ENCODE results near the gene PIK3R2. TPM values are rescaled to one million over a fixed set of nuclear protein-coding genes. Genes with fewer than 3 reads are reported as not detected.
A peak's percentile ranks its signal among the peaks of the same experiment; 100 is the strongest.

The PIK3R2 gene
- total RNA-seq, 1 donor from 2014 or later: 11.5 TPM

GRCh38 chr19:18137242-18137641 lies 15.7 kb upstream of the PIK3R2 start:
- Histone ChIP-seq H3K4me1 (ENCODE audit: control insufficient read depth in 3 of 3, insufficient read depth in 3 of 3, low read length in 3 of 3) (no peaks in the 10 kb centered on the region), H3K36me3 (ENCODE audit: control insufficient read depth in 3 of 3, insufficient read depth in 3 of 3, low read length in 3 of 3) (peaks cover 4 to 44% (median 8%) of the 10 kb centered on the region in 3 donors), H3K4me3 (ENCODE audit: low read length in 3 of 3) (no peak overlapping the region), H3K27ac (ENCODE audit: low read depth, low read length) (no peak overlapping the region), H3K27me3 (ENCODE audit: control insufficient read depth in 3 of 3, insufficient read depth in 3 of 3, low read length in 3 of 3) (no peaks in the 10 kb centered on the region), H3K9ac (ENCODE audit: low read depth in 1 of 3, low read length in 3 of 3) (no peak overlapping the region), H3K9me3 (ENCODE audit: control insufficient read depth in 3 of 3, low read length in 3 of 3) (no peaks in the 10 kb centered on the region)

DNA sequence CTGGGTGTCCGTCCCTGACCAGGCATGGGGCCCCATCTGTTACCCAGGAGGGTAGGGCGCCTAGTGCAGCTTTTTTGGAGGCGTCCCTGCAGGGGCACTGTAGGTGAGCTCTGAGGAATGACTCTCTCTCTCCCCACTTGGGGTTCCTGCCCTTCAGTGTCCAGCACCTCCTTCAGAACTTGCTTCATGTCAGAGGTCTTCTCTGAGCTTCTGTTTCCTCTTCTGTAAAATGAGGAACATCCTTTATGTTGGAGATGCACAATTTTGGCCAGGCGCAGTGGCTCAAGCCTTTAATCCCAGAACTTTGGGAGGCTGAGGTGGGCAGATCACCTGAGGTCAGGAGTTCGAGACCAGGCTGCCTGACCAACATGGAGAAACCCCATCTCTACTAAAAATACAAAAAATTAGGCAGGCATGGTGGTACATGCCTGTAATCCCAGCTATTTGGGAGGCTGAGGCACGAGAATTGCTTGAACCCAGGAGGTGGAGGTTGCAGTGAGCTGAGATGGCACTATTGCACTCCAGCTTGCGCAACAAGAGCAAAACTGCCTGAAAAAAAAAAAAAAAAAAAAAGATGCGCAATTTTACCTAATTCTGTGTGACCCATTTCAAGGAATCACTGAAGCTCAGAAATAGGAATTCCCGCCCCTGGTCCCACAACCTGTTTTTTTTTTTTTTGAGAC lies 15.2 kb upstream of the PIK3R2 start:
- Histone ChIP-seq H3K4me3 (ENCODE audit: low read length in 3 of 3) (no peak overlapping the region), H3K9me3 (ENCODE audit: control insufficient read depth in 3 of 3, low read length in 3 of 3) (no peaks in the 10 kb centered on the region), H3K4me1 (ENCODE audit: control insufficient read depth in 3 of 3, insufficient read depth in 3 of 3, low read length in 3 of 3) (no peaks in the 10 kb centered on the region), H3K27me3 (ENCODE audit: control insufficient read depth in 3 of 3, insufficient read depth in 3 of 3, low read length in 3 of 3) (no peaks in the 10 kb centered on the region), H3K27ac (ENCODE audit: low read depth, low read length) (no peak overlapping the region), H3K9ac (ENCODE audit: low read depth in 1 of 3, low read length in 3 of 3) (no peak overlapping the region), H3K36me3 (ENCODE audit: control insufficient read depth in 3 of 3, insufficient read depth in 3 of 3, low read length in 3 of 3) (peaks cover 4 to 41% (median 5%) of the 10 kb centered on the region in 3 donors)

DNA sequence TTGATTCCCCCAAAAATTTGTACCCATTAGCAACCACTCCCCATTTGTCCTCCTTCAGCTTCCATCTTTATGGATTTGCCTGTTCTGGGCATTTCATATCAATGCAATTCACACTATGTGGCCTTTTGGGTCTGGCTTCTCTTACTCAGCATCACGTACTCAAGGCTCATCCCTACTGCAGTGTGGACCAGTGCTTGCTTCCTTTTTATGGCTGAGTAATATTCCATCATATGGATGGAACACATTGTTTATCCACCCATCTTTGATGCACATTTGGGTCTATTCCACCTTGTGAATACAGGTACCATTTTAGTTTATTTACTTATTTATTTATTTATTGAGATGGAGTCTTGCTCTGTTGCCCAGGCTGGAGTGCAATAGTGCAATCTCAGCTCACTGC lies 12.5 kb upstream of the PIK3R2 start:
- no peak overlapping the region for H3K4me3 ChIP-seq (ENCODE audit: low read length in 3 of 3)

GRCh38 chr19:18141031-18141430 lies 11.9 kb upstream of the PIK3R2 start:
- H3K27ac ChIP-seq (ENCODE audit: low read depth, low read length): no peak overlapping the region
- no peak overlapping the region for H3K9ac ChIP-seq (ENCODE audit: low read depth in 1 of 3, low read length in 3 of 3)
- no peaks in the 10 kb centered on the region for H3K9me3 ChIP-seq (ENCODE audit: control insufficient read depth in 3 of 3, low read length in 3 of 3)
- H3K27me3 ChIP-seq (ENCODE audit: control insufficient read depth in 3 of 3, insufficient read depth in 3 of 3, low read length in 3 of 3): no peaks in the 10 kb centered on the region
- H3K4me3 ChIP-seq (ENCODE audit: low read length in 3 of 3): no peak overlapping the region
- peaks cover 10 to 50% (median 14%) of the 10 kb centered on the region in 3 donors for H3K36me3 ChIP-seq (ENCODE audit: control insufficient read depth in 3 of 3, insufficient read depth in 3 of 3, low read length in 3 of 3)
- H3K4me1 ChIP-seq (ENCODE audit: control insufficient read depth in 3 of 3, insufficient read depth in 3 of 3, low read length in 3 of 3): no peaks in the 10 kb centered on the region

More for the DNA sequence above, 12.5 kb upstream of the PIK3R2 start:
- Histone ChIP-seq H3K9ac (ENCODE audit: low read depth in 1 of 3, low read length in 3 of 3) (no peak overlapping the region), H3K36me3 (ENCODE audit: control insufficient read depth in 3 of 3, insufficient read depth in 3 of 3, low read length in 3 of 3) (peaks cover 9 to 50% (median 14%) of the 10 kb centered on the region in 3 donors), H3K27me3 (ENCODE audit: control insufficient read depth in 3 of 3, insufficient read depth in 3 of 3, low read length in 3 of 3) (no peaks in the 10 kb centered on the region), H3K9me3 (ENCODE audit: control insufficient read depth in 3 of 3, low read length in 3 of 3) (no peaks in the 10 kb centered on the region), H3K27ac (ENCODE audit: low read depth, low read length) (no peak overlapping the region), H3K4me1 (ENCODE audit: control insufficient read depth in 3 of 3, insufficient read depth in 3 of 3, low read length in 3 of 3) (no peaks in the 10 kb centered on the region)

- H3K36me3 ChIP-seq (ENCODE audit: control insufficient read depth in 3 of 3, insufficient read depth in 3 of 3, low read length in 3 of 3): peaks cover 10 to 44% (median 14%) of the 10 kb centered on the region in 3 donors
These were observed 9.1 kb upstream of the PIK3R2 start for GRCh38 chr19:18143902-18144301.

GRCh38 chr19:18144361-18144760 lies 8.6 kb upstream of the PIK3R2 start:
- H3K4me1 ChIP-seq (ENCODE audit: control insufficient read depth in 3 of 3, insufficient read depth in 3 of 3, low read length in 3 of 3): peaks cover 0 to under 1% (median under 1%) of the 10 kb centered on the region in 3 donors
- no peak overlapping the region for H3K27ac ChIP-seq (ENCODE audit: low read depth, low read length)
- H3K9ac ChIP-seq (ENCODE audit: low read depth in 1 of 3, low read length in 3 of 3): no peak overlapping the region
- H3K4me3 ChIP-seq (ENCODE audit: low read length in 3 of 3): no peak overlapping the region
- no peaks in the 10 kb centered on the region for H3K9me3 ChIP-seq (ENCODE audit: control insufficient read depth in 3 of 3, low read length in 3 of 3)
- no peaks in the 10 kb centered on the region for H3K27me3 ChIP-seq (ENCODE audit: control insufficient read depth in 3 of 3, insufficient read depth in 3 of 3, low read length in 3 of 3)
- peaks cover 10 to 42% (median 14%) of the 10 kb centered on the region in 3 donors for H3K36me3 ChIP-seq (ENCODE audit: control insufficient read depth in 3 of 3, insufficient read depth in 3 of 3, low read length in 3 of 3)

More at GRCh38 chr19:18143902-18144301, 9.1 kb upstream of the PIK3R2 start:
- Histone ChIP-seq H3K9me3 (ENCODE audit: control insufficient read depth in 3 of 3, low read length in 3 of 3) (no peaks in the 10 kb centered on the region), H3K4me3 (ENCODE audit: low read length in 3 of 3) (no peak overlapping the region), H3K27ac (ENCODE audit: low read depth, low read length) (no peak overlapping the region), H3K27me3 (ENCODE audit: control insufficient read depth in 3 of 3, insufficient read depth in 3 of 3, low read length in 3 of 3) (no peaks in the 10 kb centered on the region), H3K9ac (ENCODE audit: low read depth in 1 of 3, low read length in 3 of 3) (no peak overlapping the region), H3K4me1 (ENCODE audit: control insufficient read depth in 3 of 3, insufficient read depth in 3 of 3, low read length in 3 of 3) (no peaks in the 10 kb centered on the region)

GRCh38 chr19:18144906-18145305 lies 8.1 kb upstream of the PIK3R2 start:
- Histone ChIP-seq H3K4me1 (ENCODE audit: control insufficient read depth in 3 of 3, insufficient read depth in 3 of 3, low read length in 3 of 3) (peaks cover 0 to 4% (median 4%) of the 10 kb centered on the region in 3 donors), H3K4me3 (ENCODE audit: low read length in 3 of 3) (no peak overlapping the region), H3K9ac (ENCODE audit: low read depth in 1 of 3, low read length in 3 of 3) (no peak overlapping the region), H3K27ac (ENCODE audit: low read depth, low read length) (no peak overlapping the region), H3K27me3 (ENCODE audit: control insufficient read depth in 3 of 3, insufficient read depth in 3 of 3, low read length in 3 of 3) (no peaks in the 10 kb centered on the region), H3K9me3 (ENCODE audit: control insufficient read depth in 3 of 3, low read length in 3 of 3) (no peaks in the 10 kb centered on the region), H3K36me3 (ENCODE audit: control insufficient read depth in 3 of 3, insufficient read depth in 3 of 3, low read length in 3 of 3) (peaks cover 10 to 42% (median 14%) of the 10 kb centered on the region in 3 donors)

DNA sequence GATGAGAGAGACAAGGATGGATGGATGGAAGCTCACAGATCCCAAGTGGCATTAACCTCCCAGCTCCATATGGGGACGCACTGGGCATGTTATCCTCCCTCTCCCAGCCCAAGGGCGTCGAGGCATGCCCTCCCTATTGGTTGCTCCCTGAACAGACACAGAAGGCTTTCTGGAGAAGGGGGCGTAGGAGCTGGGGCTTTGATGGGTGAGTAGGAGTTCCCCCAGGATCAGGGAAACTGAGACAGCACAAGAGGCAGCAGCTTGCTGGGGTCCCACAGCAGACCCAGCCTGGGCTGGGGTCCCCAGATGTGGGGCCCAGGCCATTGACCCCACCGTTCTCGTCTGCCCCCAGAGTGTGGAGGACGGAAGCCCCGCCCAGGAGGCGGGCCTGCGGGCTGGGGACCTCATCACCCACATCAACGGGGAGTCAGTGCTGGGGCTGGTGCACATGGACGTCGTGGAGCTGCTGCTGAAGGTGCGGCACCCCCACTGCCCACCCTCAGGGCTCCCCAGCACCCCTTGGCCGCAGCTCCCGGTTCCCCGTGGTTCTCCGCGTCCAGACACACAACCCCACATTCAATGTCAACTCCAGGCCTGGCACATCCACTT lies 7.5 kb upstream of the PIK3R2 start:
- Histone ChIP-seq H3K4me1 (ENCODE audit: control insufficient read depth in 3 of 3, insufficient read depth in 3 of 3, low read length in 3 of 3) (peaks cover under 1 to 4% (median 4%) of the 10 kb centered on the region in 3 donors), H3K4me3 (ENCODE audit: low read length in 3 of 3) (no peak overlapping the region), H3K9me3 (ENCODE audit: control insufficient read depth in 3 of 3, low read length in 3 of 3) (no peaks in the 10 kb centered on the region), H3K27me3 (ENCODE audit: control insufficient read depth in 3 of 3, insufficient read depth in 3 of 3, low read length in 3 of 3) (no peaks in the 10 kb centered on the region), H3K27ac (ENCODE audit: low read depth, low read length) (no peak overlapping the region), H3K36me3 (ENCODE audit: control insufficient read depth in 3 of 3, insufficient read depth in 3 of 3, low read length in 3 of 3) (peaks cover 10 to 39% (median 14%) of the 10 kb centered on the region in 3 donors), H3K9ac (ENCODE audit: low read depth in 1 of 3, low read length in 3 of 3) (no peak overlapping the region)

DNA sequence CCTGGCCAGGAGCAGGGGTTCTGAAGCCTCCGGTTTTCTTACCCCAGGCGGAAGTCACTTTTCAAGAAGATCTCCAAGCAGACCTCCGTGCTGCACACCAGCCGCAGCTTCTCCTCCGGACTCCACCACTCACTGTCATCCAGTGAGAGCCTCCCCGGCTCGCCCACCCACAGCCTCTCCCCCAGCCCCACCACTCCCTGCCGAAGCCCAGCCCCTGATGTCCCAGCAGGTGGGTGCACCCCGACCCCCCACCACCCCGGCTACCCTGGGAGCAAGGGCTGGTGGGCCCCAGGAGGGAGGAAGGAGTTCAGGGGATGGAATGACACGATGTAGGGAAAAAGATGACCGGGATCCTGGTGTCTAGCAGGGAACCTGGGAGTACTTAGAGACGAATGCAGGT lies 5.6 kb upstream of the PIK3R2 start:
- H3K9me3 ChIP-seq (ENCODE audit: control insufficient read depth in 3 of 3, low read length in 3 of 3): no peaks in the 10 kb centered on the region
- H3K4me3 ChIP-seq (ENCODE audit: low read length in 3 of 3): no peak overlapping the region
- peaks cover 11 to 16% (median 11%) of the 10 kb centered on the region in 3 donors for H3K4me1 ChIP-seq (ENCODE audit: control insufficient read depth in 3 of 3, insufficient read depth in 3 of 3, low read length in 3 of 3)
- no peak overlapping the region for H3K27ac ChIP-seq (ENCODE audit: low read depth, low read length)
- no peaks in the 10 kb centered on the region for H3K27me3 ChIP-seq (ENCODE audit: control insufficient read depth in 3 of 3, insufficient read depth in 3 of 3, low read length in 3 of 3)
- peaks cover 6 to 33% (median 12%) of the 10 kb centered on the region in 3 donors for H3K36me3 ChIP-seq (ENCODE audit: control insufficient read depth in 3 of 3, insufficient read depth in 3 of 3, low read length in 3 of 3)
- no peak overlapping the region for H3K9ac ChIP-seq (ENCODE audit: low read depth in 1 of 3, low read length in 3 of 3)

DNA sequence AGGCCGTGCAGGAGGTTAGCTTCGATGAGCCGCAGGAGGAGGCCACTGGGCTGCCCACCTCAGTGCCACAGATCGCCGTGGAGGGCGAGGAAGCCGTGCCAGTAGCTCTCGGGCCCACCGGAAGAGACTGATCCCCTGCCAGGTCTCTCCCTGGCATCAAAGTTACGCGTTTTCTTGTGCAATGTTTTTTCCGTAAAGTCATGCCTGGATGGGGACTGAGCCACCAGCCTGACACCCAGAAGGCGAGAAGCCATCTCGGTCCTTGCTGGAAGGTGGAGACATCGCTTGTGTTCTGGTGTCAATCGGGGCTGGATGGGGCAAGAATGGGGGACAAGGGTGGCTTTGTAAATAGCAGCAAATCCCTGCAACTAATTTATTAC lies 3.4 kb upstream of the PIK3R2 start:
- Histone ChIP-seq H3K27me3 (ENCODE audit: control insufficient read depth in 3 of 3, insufficient read depth in 3 of 3, low read length in 3 of 3) (no peaks in the 10 kb centered on the region), H3K36me3 (ENCODE audit: control insufficient read depth in 3 of 3, insufficient read depth in 3 of 3, low read length in 3 of 3) (peaks cover 5 to 20% (median 6%) of the 10 kb centered on the region in 3 donors), H3K9ac (ENCODE audit: low read depth in 1 of 3, low read length in 3 of 3) (peak overlapping the region in 2 of 3 donors; percentile 32 to 69), H3K9me3 (ENCODE audit: control insufficient read depth in 3 of 3, low read length in 3 of 3) (no peaks in the 10 kb centered on the region), H3K4me1 (ENCODE audit: control insufficient read depth in 3 of 3, insufficient read depth in 3 of 3, low read length in 3 of 3) (peaks cover 22 to 30% (median 24%) of the 10 kb centered on the region in 3 donors), H3K27ac (ENCODE audit: low read depth, low read length) (peak overlapping the region; percentile 36), H3K4me3 (ENCODE audit: low read length in 3 of 3) (peak overlapping the region; percentile 6 to 38 (median 36))
